NCI-H1092 (cell line): ENCODE measurements around the gene OR10A3.

Experiments used
- DNase-seq: peaks from one replicate; lab custom pipeline; 2025; lab: John Stamatoyannopoulos, UW

The OR10A3 gene

GRCh38 chr11:7936615-7937014 is 4.9 kb downstream of the OR10A3 start:
- DNase-seq, result no peak

DNA sequence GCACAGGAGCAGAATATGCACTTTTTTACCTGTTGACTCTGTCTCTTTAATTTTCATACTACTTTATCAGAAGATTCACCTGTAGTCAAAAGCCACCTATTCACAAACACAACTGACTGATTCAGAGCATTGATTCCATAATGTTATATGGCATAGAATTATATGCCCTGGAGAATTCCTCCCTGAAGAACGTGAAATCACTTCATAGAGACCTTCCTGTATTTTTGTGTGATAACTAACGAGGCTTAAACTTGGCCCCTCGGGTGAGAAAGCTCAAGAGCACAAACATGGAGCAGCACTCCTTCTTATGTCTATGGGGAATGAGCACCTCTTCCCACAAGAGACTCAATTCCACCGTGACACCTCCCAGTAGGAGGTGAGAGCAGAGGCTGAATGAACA is 10.3 kb downstream of the OR10A3 start, which contains the start of gene OR10A6:
Gene OR10A6 (minus strand): TSS at position 101 of the 400 bp plus-strand sequence. CDS start 2,606 bp downstream, outside the sequence.
- DNase-seq, result no peak

GRCh38 chr11:7927635-7928034 is 13.9 kb downstream of the OR10A3 start:
- DNase-seq, result no peak

DNA sequence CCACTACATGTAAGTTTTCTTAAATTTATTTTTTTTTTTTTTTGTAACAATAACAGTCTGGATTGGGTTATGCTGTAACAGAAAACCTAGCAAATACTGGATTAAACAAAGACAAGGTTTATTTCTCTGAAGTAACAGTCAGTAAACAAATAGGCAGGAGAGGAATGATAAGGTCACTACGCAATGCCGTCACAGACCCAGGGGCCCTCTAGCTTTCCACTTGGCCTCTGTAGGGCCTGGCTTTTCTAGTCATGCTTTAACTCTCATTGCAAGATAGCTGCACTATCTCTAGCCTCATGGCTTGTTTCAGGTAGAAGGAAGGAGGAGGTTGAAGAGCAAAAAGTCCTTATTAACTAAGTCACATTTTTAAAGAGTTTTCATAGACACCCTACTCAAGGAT is 17.0 kb downstream of the OR10A3 start:
- no peak for DNase-seq

- no peak for DNase-seq
Observed at GRCh38 chr11:7918141-7918540, 23.4 kb downstream of the OR10A3 start.

DNA sequence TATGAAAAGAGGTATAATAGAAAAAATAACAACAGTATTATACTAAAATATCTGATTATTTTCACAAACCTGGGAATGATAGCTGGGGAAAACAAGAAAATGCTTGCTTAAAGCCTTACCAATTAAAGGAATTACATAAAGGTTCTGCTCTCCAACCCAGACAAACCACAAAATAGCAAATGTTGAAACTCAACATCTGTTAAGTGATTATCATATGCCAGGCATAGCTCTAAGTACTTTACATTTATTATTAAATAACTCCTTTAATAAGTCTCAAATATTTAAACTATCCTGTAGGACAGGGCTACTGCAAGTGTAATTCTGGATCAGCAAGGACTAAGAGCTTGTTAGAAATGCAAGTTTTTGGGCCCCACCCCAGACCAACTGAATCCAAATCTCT is 30.5 kb downstream of the OR10A3 start:
- no peak for DNase-seq

- DNase-seq, result no peak
Observed at GRCh38 chr11:7910286-7910788, 31.2 kb downstream of the OR10A3 start.

GRCh38 chr11:7909585-7910285 is 31.8 kb downstream of the OR10A3 start:
- no peak for DNase-seq

GRCh38 chr11:7907121-7907520 is 34.4 kb downstream of the OR10A3 start:
- no peak for DNase-seq

DNA sequence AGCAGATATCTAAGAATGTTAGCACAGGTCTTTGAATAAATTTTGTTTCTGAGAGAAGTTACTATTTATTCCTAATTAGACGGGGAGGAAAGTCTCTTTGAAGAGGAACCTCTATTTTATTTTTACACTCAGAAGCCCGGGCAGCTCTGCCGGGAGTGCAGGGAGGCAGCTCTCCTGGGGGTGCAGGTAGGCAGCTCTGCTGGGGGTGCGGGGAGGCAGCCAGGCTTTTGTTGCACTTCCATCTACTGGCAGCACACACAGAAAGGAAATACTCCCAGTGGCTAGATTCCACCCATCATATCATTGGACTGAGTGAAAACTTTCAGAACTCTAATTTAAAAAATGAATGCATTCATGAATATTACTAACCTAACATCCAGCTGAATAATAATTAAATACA is 35.0 kb downstream of the OR10A3 start:
- no peak for DNase-seq

DNA sequence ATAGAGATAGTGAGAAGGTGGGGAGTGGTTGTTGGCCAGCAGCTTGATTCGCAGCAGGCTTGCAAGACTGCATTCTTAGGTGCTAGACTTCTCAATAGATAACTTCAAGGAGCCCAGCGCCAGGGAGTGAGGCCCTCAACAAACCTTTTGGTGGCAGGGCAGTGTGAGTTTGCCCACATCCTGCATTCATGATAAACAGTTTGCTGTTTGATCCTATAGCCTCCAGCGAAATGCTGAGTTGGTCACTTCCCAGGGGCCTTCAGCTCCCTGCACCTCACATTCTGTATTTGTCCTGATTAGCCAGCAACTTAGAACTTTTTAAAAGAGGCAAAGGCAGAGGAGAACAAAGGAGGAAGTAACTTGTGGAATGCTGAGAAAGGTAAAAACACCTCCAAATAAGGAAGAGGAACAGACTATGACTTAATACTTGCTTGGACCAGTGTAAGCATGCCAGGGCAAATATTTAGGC is 35.5 kb downstream of the OR10A3 start:
- no peak for DNase-seq

DNA sequence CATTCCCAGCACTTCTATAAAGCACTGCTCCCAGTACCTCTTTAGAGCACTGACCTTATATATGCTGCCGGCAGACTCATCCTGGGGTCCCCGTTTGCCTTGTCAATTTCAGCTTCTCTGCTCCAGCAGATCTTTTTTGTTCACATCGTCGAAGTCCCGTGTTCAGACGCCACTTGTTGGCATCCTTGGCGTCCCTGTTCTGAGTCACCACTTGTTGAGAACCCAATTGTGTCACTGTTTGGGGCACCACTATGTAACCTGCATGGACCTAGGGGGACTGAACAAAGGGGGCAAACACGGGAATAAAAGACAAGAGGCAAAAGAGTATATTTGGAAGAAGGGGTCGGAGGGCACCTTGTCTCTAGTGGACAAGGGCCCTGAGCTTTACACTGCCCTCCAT is 36.0 kb downstream of the OR10A3 start:
- no peak for DNase-seq

DNA sequence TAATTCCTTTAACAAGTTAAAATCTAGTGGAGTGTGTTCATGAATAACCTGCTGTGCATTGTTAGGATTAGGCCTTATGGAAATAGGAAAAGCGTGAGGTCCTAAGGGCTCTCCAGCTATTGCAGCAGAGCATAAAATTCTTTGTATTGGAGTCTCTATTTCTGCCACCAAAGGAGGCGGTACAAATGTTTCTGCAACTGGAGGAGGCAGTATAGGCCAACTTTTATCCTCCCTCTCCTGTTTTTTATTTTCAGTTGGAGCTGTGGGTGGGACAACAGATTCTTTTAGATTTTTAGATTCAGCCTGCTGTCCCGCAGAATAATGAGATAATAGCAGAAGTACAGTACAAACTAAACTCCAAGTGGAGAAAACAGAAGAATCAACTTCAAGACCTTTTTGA is 36.6 kb downstream of the OR10A3 start:
- DNase-seq, result no peak

DNA sequence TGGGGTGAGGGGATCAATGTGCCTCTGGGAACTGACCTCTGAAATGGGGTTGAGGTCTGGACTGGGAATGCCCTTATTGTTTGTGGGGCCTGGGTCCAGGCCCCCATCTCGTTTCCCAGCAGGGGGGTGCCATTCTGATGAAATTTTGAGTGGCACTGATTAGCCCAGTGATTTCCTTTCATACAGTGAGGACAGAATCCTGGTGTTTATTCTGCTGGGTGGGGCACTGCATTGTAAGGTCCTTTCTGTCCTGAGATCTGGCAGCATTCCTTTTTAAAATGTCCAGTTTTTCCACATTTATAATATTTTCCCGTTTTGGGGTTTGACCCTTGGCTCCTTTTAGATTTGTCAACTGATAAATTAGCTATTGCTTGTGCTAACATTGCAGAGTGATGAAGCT is 37.6 kb downstream of the OR10A3 start:
- no peak for DNase-seq

DNA sequence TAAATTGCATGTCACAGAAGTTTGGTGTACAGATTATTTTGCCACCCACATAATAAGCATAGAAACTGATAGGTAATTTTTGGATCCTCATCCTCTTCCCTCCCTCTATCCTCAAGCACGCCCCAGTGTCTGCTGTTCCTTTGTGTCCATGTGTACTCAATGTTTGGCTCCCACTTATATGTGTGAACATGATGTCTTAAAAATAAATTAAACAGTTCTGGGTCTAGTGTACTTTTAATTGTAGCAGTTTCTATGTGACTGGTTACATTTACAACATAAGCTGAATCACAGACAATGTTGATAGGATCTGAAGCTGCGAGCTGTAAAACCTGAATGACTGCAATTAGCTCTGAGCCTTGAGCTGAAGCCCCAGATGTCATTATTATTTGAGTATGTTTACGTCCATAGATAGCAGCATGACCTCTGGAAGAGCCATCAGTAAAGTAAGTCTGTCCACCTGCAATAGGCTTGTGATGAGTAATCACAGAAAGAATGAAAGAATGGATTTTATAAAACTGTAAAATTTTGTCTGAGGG is 40.1 kb downstream of the OR10A3 start:
- DNase-seq, result no peak

GRCh38 chr11:7900686-7901085 is 40.8 kb downstream of the OR10A3 start:
- DNase-seq, result no peak

DNA sequence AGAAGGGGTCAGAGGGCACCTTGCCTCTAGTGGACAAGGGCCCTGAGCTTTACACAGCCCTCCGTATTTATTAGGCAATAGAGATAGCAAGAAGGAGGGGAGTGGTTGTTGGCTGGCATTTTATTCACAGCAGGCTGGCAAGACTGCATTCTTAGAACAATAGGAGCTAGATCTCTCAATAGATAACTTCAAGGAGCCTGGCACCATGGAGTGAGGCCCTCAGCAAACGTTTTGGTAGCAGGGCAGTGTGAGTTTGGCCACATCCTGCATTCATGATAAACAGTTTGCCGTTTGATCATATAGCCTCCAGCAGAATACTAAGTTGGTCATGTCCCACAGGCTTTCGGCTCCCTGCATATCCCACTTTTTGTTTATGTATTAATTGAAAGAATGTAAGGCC is 42.1 kb downstream of the OR10A3 start:
- no peak for DNase-seq

- no peak for DNase-seq
Observed at GRCh38 chr11:7898666-7899283, 42.7 kb downstream of the OR10A3 start.

- DNase-seq, result no peak
Observed at GRCh38 chr11:7896009-7896785, 45.3 kb downstream of the OR10A3 start.

GRCh38 chr11:7894251-7894650 is 47.3 kb downstream of the OR10A3 start:
- DNase-seq, result no peak

- DNase-seq, result no peak
Observed at GRCh38 chr11:7893796-7894195, 47.7 kb downstream of the OR10A3 start.

DNA sequence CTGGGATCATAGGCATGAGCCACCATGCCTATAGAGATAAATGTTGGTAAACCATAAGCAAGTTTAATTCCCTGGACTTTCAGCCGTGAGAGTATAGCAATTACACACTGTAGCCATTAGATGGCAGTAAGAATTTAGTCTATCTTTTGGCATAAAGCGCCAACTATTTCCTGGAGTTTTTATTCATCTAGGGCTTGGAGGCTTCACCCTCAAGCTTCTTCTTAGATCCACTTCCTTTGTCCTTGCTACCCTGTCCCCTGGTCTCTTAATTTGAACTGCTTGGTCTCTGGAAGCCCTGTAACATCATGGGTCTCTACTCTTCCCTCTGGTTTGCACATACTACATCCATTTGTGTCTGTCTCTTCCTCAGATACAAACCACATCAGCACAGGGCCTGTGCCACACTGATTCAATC is 48.7 kb downstream of the OR10A3 start:
- DNase-seq, result no peak
